Activated CD8-positive, alpha-beta T cell treated with anti-CD3 and anti-CD28 coated beads for 36 hours (primary cell): Measurements from ENCODE around the gene VWA1. TPM values are rescaled to one million over a fixed set of nuclear protein-coding genes. Genes with fewer than 3 reads are reported as not detected.

Experiments used
- ATAC-seq: fragments of 200-7000 bp; cut with Tn5 transposase; one replicate; pipeline ENCODE4 v1.10.0; 2021; ENCODE audit warnings: mild to moderate bottlenecking, moderate library complexity
- CTCF ChIA-PET: fragments of 350-600 bp; sonication (Branson Sonifier 250); formaldehyde crosslinking; loops from one replicate; lab custom pipeline; 2021; ENCODE audit warnings: antibody characterized with exemption; lab: Charles Lee
- POLR2A ChIA-PET: fragments of 350-600 bp; sonication (Branson Sonifier 250); formaldehyde crosslinking; loops from one replicate; lab custom pipeline; 2021; ENCODE audit warnings: antibody characterized with exemption; lab: Charles Lee
- DNase-seq: peaks from one replicate; pipeline ENCODE4 v3.0.0-alpha.2; 2020
- H3K27ac Mint-ChIP-seq: one replicate; pipeline ENCODE4 v1.8.0; 2021; ENCODE audit warnings: mild to moderate bottlenecking, mixed read lengths
- H3K27me3 Mint-ChIP-seq: one replicate; pipeline ENCODE4 v1.8.0; 2021; ENCODE audit warnings: mixed read lengths
- H3K36me3 Mint-ChIP-seq: one replicate; pipeline ENCODE4 v1.8.0; 2021; ENCODE audit warnings: low read depth, mixed read lengths
- H3K4me1 Mint-ChIP-seq: one replicate; pipeline ENCODE4 v1.8.0; 2021; ENCODE audit warnings: low read depth, mixed read lengths
- H3K4me3 Mint-ChIP-seq: one replicate; pipeline ENCODE4 v1.8.0; 2021; ENCODE audit warnings: mild to moderate bottlenecking, moderate library complexity, mixed read lengths
- H3K9me3 Mint-ChIP-seq: one replicate; pipeline ENCODE4 v1.8.0; 2021; ENCODE audit warnings: mixed read lengths
- intact Hi-C: fragments of 100-400 bp; cut with micrococcal nuclease; formaldehyde crosslinking; loops from one replicate; pipeline ENCODE4 v1.10.0; 2022
- total RNA-seq, 2 experiments: library from RNA; stranded (reverse); gene quantifications; one replicate each; pipeline ENCODE4 v1.2.3, GENCODE V29; 2021
- TF ChIP-seq, protein P1 (sequence below): fragments of 200-600 bp; IDR thresholded peaks from one replicate; pipeline ENCODE4 v1.8.0; 2022; ENCODE audit warnings: antibody characterized with exemption, mild to moderate bottlenecking

VWA1 gene
- total RNA-seq, 2 experiments from 2014 or later, result 0.72 to 0.97 TPM

DNA sequence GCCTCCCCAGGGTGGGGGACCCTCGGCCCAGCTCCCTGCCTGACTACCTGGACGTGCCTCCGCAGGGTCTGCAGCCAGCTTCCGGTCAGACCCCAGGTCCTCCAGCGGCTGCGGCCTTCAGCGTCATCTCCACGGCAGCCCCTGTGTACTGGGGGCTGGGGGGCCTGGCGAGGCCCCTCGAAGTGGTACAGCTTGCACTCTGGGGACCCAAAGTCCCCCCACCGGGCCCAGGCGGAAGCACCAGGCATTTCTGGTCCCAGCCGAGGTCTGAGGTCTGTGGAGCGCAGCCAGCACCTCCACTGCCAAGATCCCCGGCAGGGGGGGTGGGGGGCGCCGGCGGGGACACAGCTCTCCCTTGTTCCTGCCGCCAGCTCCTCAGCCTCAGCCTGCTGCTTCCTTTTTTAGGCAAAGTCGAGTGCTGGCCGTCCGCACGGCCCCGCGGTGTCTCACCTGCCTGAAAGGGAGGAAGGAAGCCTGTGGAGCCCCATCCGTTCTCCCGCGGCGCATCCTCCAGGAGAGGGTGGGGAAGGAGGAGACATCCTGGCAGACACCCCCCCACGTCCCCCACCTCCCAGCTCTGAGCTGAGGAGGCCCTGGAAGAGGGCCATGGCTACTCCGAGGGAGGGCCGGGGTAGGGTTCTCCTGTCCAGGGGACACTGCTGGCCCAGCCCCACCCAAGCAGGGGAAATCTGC lies 1.2 kb upstream of the VWA1 start:
- TF ChIP-seq, protein P1, sequence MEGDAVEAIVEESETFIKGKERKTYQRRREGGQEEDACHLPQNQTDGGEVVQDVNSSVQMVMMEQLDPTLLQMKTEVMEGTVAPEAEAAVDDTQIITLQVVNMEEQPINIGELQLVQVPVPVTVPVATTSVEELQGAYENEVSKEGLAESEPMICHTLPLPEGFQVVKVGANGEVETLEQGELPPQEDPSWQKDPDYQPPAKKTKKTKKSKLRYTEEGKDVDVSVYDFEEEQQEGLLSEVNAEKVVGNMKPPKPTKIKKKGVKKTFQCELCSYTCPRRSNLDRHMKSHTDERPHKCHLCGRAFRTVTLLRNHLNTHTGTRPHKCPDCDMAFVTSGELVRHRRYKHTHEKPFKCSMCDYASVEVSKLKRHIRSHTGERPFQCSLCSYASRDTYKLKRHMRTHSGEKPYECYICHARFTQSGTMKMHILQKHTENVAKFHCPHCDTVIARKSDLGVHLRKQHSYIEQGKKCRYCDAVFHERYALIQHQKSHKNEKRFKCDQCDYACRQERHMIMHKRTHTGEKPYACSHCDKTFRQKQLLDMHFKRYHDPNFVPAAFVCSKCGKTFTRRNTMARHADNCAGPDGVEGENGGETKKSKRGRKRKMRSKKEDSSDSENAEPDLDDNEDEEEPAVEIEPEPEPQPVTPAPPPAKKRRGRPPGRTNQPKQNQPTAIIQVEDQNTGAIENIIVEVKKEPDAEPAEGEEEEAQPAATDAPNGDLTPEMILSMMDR, result no peak
- Mint-ChIP-seq H3K27ac (no peak overlapping the region), H3K4me3 (no peak overlapping the region), H3K27me3 (peaks cover 27% of the 10 kb centered on the region), H3K4me1 (peaks cover 10% of the 10 kb centered on the region), H3K36me3 (no peaks in the 10 kb centered on the region), H3K9me3 (no peaks in the 10 kb centered on the region)
- ChIA-PET POLR2A (interaction anchor here (0.9 to 2.8 kb wide), 3 partner anchors 27 to 34 kb away, joined by 3 to 8 read pairs (median 7); partner anchors contain the start of genes CCNL2 and MRPL20), CTCF (interaction anchor here (1.0 kb wide), 1 partner anchor 34 kb away, joined by 3 read pairs; no protein-coding TSS in a partner anchor)
- intact Hi-C loops, result no loop called here
- ATAC-seq (peak; percentile 18), DNase-seq (peak; percentile 50)

DNA sequence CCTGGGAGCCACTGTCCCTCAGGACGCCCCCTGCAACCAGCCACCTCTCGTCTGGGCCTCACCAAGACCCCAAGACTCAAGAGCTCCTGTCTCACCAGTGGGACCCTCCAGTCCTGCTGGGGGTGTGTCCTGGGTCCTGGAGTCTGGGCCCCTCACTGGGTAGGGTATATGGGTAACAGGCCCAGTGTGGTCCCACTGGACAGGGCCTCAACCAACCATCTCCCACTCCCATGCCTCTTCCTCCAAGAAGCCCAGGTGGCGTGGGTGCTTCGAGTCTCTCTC lies 725 bp upstream of the VWA1 start:
- POLR2A ChIA-PET, result interaction anchor here (1.5 to 2.8 kb wide), 2 partner anchors 27 to 35 kb away, joined by 7 to 8 read pairs; partner anchors contain the start of genes CCNL2 and MRPL20
- no peak for ATAC-seq
- H3K36me3 Mint-ChIP-seq, result no peaks in the 10 kb centered on the region
- TF ChIP-seq, protein P1, result no peak
- H3K9me3 Mint-ChIP-seq, result no peaks in the 10 kb centered on the region
- H3K4me1 Mint-ChIP-seq, result peaks cover 10% of the 10 kb centered on the region
- intact Hi-C loops, result no loop called here
- CTCF ChIA-PET, result no interaction called here
- no peak overlapping the region for H3K27ac Mint-ChIP-seq
- H3K4me3 Mint-ChIP-seq, result peak overlapping the region; percentile 57
- peaks cover 24% of the 10 kb centered on the region for H3K27me3 Mint-ChIP-seq
- no peak for DNase-seq

DNA sequence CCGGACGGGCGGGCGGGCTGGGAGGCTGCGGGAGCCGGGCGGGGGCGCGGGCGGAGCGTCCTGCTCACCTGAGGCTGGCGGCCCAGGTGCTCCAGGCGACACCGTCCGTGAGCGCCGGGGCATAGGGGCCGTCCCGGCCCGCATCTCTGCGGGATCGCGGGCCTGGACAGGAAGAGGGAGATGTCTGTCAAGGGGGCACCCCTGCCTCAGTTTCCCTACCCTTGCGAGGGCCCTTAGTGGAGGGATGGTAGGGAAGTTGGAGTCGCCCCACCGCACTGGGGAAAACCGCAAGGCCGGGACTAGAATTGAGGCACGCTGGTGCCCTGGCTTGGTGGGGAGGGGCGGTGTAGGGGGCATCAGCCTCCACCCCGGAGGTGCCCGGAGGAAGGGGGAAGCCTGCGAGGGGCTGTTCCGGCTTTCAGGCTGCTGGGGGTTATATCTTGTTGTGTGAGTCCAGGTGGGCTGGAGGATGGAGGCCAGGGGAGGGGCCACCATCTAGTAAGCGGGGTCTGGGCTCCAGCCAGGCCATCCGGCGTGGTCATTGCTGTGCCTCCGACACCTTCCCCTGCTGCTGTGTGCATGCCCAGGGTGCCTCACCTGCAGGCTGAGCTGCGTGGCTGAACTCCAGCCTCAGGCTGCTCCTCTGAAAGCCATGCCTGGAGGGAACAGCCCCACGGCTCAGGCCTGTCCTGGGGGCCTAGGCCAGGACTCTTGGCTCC lies 580 bp downstream of the VWA1 start:
- intact Hi-C loops, result no loop called here
- H3K27me3 Mint-ChIP-seq, result peaks cover 21% of the 10 kb centered on the region
- H3K27ac Mint-ChIP-seq, result no peak overlapping the region
- H3K4me3 Mint-ChIP-seq, result peak overlapping the region; percentile 53
- DNase-seq, result no peak
- H3K4me1 Mint-ChIP-seq, result peaks cover 14% of the 10 kb centered on the region
- ChIA-PET CTCF (interaction anchor here (1.1 to 1.3 kb wide), 2 partner anchors 20 to 29 kb away, joined by 3 read pairs; partner anchors contain the start of gene MRPL20), POLR2A (no interaction called here)
- H3K36me3 Mint-ChIP-seq, result no peaks in the 10 kb centered on the region
- no peaks in the 10 kb centered on the region for H3K9me3 Mint-ChIP-seq
- no peak for ATAC-seq
- TF ChIP-seq, protein P1, result no peak

DNA sequence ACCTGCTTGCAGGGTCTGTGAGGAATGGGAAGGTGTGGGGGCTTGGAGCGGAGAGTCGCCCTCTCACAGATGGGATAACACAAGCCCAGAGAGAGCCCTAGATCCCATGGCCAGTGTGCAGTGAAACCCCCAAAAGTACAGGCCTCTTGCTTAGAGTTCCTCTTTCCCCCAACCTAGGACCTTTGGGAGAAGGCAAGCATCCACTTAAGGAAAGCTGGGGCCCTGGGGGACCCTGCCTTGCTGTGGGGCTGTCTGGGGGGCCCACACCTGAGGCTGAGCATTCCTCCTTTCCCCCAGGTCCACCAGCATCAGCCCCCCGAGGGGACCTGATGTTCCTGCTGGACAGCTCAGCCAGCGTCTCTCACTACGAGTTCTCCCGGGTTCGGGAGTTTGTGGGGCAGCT lies 1.1 kb downstream of the VWA1 start:
- no peaks in the 10 kb centered on the region for H3K36me3 Mint-ChIP-seq
- TF ChIP-seq, protein P1, result no peak
- H3K4me1 Mint-ChIP-seq, result peaks cover 14% of the 10 kb centered on the region
- H3K27me3 Mint-ChIP-seq, result peaks cover 19% of the 10 kb centered on the region
- ChIA-PET POLR2A (interaction anchor here (1.1 to 1.8 kb wide), 2 partner anchors 22 to 28 kb away, joined by 3 to 6 read pairs; no protein-coding TSS in a partner anchor), CTCF (interaction anchor here (1.0 to 1.3 kb wide), 3 partner anchors 21 to 64 kb away, joined by 3 to 4 read pairs (median 3); partner anchors contain the start of gene MRPL20)
- intact Hi-C loops, result no loop called here
- H3K9me3 Mint-ChIP-seq, result no peaks in the 10 kb centered on the region
- H3K27ac Mint-ChIP-seq, result no peak overlapping the region
- DNase-seq (no peak), ATAC-seq (no peak)
- peak overlapping the region; percentile 53 for H3K4me3 Mint-ChIP-seq
